M059J (cell line): ENCODE results near the gene SPSB2. TPM values are rescaled to one million over a fixed set of nuclear protein-coding genes. Genes with fewer than 3 reads are reported as not detected.
A peak's percentile ranks its signal among the peaks of the same experiment; 100 is the strongest.
"Not testable (repeated sequence)": the region's sequence is repeated elsewhere in the genome, so short reads cannot be mapped to it uniquely, and the experiment has no call there.

Experiments
- DNase-seq: peaks from one replicate; pipeline ENCODE4 v3.0.0-alpha.2; 2012; ENCODE audit warnings: low read depth
- total RNA-seq: library from RNA; depleted of rRNA; stranded (reverse); fragments of >200 nt; shearing (Covaris generic); gene quantifications from 2 replicates; pipeline ENCODE4 v1.2.3, GENCODE V29; 2014

SPSB2 gene
- total RNA-seq, 1 experiment from 2014 or later: 7.7 TPM

DNA sequence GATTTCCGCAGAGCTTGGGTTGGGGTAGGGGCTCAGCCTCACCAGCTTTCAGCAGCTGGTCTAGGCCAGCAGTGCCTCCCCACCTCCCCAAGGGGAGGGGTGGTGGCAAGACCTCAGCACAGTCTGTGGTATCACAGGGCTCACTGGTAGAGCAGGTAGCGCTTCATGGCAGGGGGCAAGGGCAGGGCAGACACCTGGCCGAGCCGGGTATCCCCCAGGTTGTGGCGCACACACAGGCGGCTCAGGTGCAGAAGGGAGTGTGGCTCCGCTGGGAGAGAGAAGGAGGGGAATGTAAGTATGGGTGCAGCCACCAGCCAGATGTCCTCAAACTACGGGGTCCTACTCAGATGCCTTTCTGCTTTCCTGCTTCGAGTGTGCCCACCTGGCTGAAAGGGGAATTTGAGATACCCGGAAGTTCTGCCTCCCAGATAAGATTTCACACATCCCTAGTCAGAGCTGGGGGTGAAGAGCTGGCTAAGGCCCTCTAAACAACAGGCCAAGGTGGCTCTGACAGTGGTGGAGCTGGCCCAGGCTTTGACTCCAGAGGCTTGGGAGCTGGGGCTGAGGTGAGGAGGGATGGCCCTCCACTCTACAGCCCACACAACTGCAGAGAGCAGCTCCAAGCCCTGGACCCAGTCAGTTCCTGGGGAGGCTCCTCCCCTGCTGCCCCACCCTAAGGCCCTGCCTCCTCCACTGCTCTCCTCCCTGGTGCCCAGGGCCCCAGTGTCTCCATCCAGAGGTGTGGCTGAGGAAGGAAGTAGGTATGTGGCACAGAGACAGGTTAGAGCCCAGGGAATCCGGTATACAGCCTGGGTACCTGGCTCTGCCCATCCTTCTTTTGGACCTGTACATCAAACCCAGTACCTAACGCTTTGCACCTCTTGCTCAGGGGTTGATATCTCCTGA lies 1.8 kb downstream of the SPSB2 start:
- peak; percentile 78 for DNase-seq

DNA sequence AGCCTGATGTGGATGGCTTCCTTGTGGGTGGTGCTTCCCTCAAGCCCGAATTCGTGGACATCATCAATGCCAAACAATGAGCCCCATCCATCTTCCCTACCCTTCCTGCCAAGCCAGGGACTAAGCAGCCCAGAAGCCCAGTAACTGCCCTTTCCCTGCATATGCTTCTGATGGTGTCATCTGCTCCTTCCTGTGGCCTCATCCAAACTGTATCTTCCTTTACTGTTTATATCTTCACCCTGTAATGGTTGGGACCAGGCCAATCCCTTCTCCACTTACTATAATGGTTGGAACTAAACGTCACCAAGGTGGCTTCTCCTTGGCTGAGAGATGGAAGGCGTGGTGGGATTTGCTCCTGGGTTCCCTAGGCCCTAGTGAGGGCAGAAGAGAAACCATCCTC lies 2.8 kb downstream of the SPSB2 start:
- peak; percentile 21 for DNase-seq

DNA sequence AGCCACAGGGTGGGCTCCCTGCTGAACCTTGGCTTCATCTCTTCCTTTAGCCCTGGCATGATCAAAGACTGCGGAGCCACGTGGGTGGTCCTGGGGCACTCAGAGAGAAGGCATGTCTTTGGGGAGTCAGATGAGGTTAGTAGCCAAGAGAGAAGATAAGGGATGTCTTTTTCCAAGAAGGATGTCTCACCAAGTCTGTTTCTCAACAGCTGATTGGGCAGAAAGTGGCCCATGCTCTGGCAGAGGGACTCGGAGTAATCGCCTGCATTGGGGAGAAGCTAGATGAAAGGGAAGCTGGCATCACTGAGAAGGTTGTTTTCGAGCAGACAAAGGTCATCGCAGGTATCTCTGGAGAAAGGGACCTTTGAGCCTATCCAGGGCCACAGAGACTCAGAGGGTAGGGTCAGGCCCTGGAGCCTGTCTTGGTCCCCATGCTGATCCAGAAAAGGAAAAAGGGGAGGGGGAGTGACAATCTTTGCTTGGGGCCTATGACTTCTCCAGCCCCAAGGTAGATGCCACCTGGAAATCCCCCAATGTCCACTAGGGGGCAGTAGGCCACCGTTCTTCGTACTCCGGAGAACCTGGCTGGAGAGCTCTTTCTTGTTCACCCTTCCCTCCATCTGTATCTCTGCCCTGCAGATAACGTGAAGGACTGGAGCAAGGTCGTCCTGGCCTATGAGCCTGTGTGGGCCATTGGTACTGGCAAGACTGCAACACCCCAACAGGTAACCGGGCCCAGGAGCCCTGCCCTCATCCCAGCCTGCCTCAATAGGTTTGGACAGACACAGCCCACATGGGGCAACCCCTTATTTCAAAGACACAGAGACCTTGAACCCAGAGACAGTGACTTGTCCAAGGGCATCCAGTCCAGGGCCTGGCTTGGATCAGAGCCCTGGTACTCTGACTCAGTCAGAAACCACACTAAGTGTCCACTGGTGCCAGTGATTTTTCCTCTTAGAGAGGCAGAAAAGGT lies 3.8 kb downstream of the SPSB2 start:
- peak; percentile 70 for DNase-seq

DNA sequence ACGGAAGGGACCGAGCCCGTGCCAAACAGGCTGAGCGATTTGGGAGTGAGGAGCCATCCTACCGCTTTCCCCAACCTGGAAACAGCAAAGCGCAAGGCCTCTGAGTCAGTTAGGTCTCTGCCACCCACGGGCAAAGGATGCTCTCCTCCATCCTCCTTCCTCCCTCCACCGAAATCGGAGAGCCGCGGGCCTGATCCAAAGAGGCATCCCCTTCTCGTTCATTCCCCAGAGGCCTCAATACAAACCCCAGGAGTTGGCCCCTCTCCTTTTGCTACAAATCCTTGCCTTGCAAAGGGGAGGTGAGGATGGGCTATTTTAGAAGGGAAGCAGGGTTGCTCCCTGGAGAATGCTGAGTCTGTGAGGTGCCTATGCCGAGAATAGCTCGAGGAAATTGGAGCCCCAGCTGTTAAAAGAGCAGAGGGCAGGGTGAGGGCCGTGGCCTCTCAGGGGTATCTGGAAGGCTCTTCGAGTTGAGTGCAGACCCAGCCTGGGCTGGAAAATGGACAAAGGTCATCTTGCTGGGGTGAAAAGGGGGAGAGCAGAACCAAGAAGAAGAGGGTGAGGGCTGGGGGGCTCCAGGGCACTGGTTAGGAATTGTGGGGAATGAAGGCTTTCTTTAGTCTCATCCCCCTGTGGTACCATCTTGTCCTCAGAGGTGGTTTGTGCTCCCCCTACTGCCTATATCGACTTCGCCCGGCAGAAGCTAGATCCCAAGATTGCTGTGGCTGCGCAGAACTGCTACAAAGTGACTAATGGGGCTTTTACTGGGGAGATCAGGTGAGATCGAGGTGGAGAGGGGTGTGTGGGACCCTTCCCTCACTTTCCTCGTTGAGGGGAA lies 4.7 kb downstream of the SPSB2 start:
- DNase-seq: no peak

DNA sequence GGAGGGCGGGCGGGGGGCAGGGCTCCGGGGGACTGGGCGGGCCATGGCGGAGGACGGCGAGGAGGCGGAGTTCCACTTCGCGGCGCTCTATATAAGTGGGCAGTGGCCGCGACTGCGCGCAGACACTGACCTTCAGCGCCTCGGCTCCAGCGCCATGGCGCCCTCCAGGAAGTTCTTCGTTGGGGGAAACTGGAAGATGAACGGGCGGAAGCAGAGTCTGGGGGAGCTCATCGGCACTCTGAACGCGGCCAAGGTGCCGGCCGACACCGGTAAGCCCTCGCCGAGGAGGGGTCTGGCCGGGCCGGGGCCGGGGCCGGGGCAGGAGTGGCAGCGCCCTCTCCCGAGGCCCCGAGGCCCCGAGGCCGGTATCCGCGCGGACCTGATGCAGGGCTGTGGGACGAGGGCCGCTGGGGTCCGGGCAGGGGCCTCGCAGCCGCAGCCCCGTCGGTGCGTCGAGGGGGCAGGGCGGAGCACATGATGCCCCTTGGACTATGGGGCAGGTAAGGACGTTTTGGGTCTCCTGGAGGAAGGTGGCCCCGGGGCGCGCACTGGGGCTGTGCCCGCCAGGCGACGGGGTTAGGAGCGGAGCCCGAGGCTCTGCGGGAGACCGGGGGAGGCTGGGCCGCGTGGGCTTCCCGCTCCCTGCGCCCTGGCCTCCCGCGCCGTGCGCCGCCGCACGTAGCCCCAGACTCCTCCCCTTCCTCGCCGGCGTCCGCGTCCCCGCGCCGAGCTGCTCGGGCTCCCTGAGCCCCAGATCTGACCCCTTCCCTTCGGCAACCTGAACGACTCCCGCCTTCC lies 5.5 kb downstream of the SPSB2 start, which contains the start of gene TPI1:
Gene TPI1 (plus strand): TSS at position 119 of the 798 bp plus-strand sequence. CDS start 36 bp downstream, at position 155.
- DNase-seq: peak; percentile 62

DNA sequence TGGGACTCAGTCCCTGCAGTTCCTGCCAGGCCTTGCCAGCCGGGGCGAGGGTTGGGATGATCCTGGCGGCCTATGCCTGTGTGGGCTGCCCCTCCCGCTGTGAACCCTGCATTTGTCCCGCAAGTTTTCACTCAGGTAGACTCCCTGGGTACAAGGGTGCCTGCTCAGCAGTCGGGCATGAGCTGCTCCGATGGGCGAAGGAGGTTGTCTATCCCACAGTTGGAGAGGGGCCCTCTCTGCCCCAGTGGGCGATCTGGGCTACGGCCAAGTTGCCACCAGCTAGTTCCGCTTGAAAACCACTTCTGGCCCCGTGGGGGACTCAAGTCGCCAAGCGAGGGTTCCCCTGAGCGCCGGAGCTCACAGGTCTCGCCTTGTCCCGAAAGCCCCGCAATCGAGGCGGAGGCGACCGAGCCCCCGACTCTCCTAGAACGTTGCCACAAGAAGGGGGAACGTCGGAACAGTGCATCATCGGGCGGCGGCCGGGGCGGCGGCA lies 6.1 kb downstream of the SPSB2 start:
- peak; percentile 47 for DNase-seq

DNA sequence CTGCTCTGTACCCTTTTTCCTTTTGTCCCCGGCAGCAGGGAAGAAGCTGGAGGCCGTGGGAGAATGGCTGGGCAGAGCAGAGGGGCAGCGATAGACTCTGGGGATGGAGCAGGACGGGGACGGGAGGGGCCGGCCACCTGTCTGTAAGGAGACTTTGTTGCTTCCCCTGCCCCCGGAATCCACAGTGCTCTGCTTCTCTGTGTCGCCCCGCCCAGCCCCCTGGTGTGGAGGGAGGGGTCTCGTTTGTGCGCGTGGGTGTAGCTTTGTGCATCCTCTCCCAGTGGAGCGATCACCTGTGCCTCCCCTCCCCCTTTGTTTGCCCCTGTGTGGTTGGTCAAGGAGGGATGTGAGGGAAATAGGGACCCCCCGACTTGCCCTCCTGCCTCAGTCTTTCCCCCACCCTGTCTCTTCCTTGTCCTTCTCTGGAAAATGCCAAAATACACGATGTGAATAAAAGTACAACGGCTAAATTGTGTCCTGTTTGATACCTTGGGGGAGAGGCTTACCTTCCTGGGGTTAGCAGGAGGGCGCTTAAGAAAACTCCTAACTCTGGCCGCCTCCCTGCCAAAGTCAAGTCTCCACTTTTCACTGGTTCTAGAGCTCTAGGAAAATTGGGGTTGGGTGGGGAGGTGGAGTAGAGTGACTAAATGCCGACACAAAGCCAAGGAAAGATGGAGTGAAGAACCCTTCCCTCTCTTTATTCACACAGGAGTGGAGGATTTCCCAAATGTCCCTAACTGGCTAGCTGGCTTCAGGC lies 6.8 kb downstream of the SPSB2 start:
- no peak for DNase-seq

DNA sequence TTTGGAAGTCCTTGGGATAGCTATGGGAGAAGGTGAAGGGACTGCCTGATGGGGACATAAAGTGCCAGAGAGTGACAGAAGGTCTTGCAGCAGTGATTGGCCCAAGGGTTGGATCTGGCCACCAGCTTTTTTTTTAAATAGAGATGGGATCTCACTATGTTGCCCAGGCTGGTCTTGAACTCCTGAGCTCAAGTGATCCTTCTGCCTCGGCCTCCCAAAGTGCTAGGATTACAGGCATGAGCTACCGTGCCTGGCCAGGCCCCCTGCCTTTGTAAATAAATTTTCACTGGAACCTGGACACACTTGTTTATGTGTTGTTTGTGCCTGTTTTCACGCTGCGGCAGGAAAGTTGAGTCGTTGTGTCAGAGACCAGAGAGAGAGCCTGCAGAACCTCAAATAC lies 7.8 kb downstream of the SPSB2 start:
- DNase-seq: not testable (repeated sequence)

DNA sequence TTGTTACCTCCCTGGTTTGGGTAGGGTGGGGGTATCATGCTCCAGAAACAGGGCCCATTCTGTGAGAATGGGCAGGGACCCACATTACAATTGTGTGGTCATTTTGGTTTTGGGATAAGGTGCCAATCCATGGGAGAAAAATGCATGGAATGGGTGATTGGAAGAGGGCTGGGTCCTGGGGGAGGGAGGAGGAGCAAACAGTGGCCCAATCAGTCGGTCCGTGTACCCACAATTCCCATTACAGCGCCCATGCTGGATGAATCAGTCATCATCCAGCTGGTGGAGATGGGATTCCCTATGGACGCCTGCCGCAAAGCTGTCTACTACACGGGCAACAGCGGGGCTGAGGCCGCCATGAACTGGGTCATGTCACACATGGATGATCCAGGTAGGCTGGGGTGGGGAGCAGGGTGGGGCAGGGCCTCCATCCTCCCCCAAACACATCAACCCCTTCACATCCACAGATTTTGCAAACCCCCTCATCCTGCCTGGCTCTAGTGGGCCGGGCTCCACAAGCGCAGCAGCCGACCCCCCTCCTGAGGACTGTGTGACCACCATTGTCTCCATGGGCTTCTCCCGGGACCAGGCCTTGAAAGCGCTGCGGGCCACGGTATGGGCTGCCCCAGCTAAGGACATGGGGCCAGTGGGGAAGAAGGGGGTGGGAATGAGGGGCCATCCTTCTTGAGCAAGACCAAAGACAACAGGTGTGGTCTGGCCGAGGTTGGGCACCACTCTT lies 9.3 kb downstream of the SPSB2 start:
- DNase-seq: no peak

DNA sequence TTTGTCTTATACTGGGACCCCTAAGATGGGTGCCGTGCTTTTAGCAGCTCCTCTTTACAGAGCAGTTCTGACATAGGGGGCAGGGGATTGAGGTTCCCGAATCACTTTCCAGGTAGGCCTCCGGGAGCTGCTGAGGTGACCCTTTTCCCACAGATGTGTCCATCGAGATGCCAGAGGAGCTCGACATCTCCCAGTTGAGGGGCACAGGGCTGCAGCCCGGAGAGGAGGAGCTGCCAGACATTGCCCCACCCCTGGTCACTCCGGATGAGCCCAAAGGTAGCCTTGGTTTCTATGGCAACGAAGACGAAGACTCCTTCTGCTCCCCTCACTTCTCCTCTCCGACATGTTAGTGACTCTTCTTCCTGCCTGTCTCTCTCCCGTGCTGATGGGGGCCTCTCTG lies 10.1 kb downstream of the SPSB2 start:
- no peak for DNase-seq

DNA sequence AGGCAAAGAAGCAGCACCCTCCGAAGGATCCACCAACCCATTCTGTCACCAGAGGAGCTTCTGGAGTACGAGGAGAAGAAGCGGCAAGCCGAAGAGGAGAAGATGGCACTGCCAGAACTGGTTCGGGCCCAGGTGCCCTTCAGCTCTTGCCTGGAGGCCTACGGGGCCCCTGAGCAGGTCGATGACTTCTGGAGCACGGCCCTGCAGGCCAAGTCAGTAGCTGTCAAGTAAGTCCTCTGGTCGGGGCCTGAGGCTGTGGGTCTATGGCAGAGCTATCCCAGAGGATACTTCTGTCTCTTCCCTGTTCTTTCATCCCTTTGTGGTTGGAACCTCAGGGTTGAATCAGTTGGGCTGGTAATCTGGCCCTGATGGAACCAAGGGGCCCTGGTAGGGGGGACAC lies 11.7 kb downstream of the SPSB2 start:
- DNase-seq: no peak

DNA sequence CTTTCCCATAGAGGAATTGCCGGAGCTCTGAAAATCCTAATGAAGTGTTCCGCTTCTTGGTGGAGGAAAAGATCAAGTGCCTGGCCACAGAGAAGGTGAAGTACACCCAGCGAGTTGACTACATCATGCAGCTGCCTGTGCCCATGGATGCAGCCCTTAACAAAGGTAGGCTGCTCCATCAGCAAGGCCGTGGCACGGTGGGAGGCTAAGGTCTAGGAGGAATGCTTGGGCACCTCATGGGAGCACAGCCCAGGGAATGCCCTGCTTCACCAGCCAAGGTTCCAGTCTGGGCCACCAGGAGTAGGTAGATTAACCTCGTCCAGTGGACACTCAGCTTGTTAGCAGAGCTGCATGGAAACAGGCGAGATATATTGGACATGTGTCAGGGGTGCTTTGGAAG lies 12.2 kb downstream of the SPSB2 start:
- DNase-seq: no peak

DNA sequence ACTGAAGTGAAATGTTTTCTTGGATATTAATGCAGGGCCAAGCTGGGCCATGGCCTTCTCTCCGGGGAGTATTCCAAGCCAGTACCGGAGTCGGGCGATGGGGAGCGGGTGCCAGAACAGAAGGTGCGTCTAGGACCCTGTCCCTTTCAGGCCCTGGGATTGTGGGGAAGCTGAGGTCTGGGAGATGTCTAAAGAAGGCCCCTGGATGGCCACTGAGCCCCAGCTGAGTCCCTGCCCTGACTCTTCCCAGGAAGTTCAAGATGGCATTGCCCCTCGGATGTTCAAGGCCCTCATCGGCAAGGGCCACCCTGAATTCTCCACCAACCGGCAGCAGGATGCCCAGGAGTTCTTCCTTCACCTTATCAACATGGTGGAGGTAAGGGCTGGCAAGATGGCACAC lies 13.0 kb downstream of the SPSB2 start:
- DNase-seq: no peak

DNA sequence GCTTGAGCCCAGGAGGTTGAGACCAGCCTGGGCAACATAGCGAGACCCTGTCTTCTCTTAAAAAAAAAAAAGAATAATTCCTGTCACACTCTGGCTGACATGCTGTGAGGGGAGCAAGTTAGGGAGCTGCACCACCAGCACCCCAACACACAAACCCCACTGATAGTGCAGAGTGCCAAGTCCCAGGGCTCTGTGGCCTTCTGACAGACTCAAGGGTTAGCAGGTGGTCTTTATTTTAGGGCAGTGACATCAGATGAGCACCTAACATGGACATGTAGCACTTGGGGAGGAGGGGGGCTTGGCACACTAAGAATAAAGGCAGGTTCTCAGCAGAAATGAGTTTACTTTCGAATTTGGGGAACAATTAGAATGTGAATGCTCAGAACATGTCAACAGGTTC lies 14.3 kb downstream of the SPSB2 start:
- no peak for DNase-seq

DNA sequence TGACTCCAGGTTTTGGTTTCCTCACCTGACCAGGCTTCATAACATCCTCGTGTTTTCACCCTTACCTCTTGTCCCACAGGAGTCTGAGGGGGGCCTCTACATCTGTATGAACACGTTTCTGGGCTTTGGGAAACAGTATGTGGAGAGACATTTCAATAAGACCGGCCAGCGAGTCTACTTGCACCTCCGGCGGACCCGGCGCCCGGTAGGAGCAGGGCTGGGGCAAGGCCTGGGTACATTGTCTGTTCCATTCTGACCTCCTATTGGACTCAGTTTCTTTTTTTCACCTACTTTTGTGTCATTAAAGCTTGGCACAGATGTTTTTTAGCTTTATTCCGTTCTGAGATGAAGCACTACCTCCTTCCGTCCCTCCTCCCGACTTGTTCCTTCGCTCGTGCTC lies 17.8 kb downstream of the SPSB2 start:
- DNase-seq: no peak

DNA sequence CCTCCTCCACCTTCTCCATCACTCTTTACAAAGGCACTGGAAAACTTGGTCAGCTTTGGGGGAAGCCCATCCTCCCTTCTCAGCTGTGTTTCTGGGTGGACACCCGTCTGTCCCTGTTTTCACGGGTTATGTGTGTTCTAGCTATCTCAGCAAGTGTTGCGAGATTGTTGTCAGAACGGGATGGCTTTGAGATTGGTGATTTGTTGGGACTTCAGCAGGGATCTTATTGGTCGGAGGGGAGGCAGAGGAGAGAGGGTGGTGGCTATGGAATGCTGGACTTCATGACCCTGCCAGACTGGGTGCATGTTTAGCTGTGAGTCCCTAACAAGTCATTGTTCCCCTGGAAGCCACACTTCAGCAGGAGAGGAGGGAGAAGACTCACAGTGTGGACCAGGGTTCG lies 19.1 kb downstream of the SPSB2 start:
- DNase-seq: no peak

DNA sequence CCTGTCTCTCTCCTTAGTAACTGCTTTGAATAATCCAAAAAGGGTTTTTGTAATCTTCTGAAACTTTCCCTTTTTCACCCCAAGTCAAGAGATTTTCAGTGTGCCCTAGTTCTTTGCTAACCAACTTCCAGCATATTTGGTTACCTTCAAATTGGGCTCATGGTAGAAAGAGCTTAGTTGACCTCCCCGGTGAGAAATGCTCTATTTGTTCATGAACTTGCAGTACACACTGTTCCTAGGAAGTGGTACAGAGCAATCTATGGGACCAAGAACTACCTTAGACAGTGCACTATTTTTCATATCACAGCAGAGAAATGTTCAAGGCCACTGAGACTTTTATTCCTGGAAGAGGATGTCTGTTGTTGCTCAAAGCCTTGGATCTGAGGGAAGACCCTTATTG lies 19.5 kb downstream of the SPSB2 start:
- no peak for DNase-seq

DNA sequence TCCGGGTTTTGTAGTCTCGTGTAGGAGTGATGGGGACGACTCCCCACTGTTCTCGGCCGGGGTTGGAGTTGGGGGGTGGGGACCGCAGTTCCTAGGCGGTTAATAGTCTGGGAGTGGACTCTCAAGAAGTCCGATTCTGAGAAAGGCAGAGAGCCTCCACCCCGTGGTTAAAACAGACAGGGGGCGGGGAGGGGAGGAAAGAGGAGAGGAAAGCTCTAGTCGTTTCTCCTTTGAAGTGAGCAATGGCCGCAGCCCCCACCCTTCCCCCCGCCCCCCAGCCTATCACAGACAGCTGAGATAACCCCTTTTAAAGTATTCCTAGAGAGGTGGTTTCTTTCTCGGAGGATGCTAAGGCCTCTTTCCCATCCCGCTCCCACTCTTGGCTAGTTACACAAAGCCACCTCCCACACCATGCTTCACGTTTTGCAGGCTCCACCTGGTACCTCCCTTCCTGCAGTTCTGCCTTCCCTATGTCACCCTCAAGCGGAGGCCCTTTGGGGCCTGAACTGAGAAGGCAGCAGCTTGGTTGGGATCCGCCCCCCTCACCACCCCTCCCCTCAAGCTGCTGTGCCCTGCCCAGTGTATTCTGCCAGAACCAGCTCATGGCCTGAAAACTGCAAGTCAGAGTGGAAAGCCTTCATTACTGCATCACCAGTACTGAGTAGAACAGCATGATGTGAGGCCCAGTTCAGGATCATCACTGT lies 20.3 kb downstream of the SPSB2 start:
- peak; percentile 60 for DNase-seq
